ENCODE measurements around the gene CDK15. TPM values are rescaled to one million over a fixed set of nuclear protein-coding genes. Genes with fewer than 3 reads are reported as not detected.

CDK15 gene
- total RNA-seq, 1 experiment from 2014 or later: not detected

- no peak for DNase-seq
- H3K4me1 ChIP-seq (replicated peaks; ENCODE audit: insufficient read depth): no peaks in the 10 kb centered on the region
- no peaks in the 10 kb centered on the region for H3K27me3 ChIP-seq (ENCODE audit: insufficient read depth, low read depth)
- H3K79me2 ChIP-seq (ENCODE audit: low read depth): no peaks in the 10 kb centered on the region
- H3K4me3 ChIP-seq: no peak overlapping the region
- H4K20me1 ChIP-seq (ENCODE audit: insufficient read depth): no peaks in the 10 kb centered on the region
- no peaks in the 10 kb centered on the region for H3K36me3 ChIP-seq (ENCODE audit: low read depth)
- intact Hi-C loops (cut with micrococcal nuclease; ENCODE audit: unreplicated experiment): no loop called here
- H2AFZ ChIP-seq: no peak overlapping the region
- no peaks in the 10 kb centered on the region for H3K9me2 ChIP-seq (ENCODE audit: insufficient read depth)
- no TSS peak for BruUV-seq (replicated peaks)
- no peak overlapping the region for H3K27ac ChIP-seq
- H3K9me3 ChIP-seq (ENCODE audit: insufficient read depth, low read depth): no peaks in the 10 kb centered on the region
- ChIA-PET CTCF (no interaction called here), POLR2A (ENCODE audit: unreplicated experiment) (no interaction called here)
- no peak overlapping the region for H3K4me2 ChIP-seq
- H3F3A ChIP-seq (ENCODE audit: insufficient read depth, low read depth): no peaks in the 10 kb centered on the region
- TF ChIP-seq EZH2 (IDR thresholded peaks at IDR 0.05; ENCODE audit: low read depth): no peak
Observed at GRCh38 chr2:201913201-201913600, 106.9 kb downstream of the CDK15 start.

DNA sequence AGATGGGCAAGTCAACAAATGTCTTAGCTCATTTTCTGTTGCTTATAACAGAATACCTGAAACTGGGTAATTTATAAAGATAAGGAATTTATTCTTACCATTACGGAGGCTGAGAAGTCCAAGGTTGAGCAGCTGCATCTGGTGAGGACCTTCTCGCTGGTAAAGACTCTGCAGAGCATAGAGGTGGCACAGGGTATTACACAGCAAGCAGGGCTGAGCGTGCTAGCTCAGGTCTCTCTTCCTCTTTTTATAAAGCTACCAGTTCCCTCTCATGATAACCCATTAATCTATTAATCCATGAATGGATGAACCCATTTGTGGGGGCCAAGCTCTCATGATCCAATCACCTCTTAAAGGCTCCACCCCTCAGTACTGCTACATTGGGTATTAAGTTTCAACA lies 109.1 kb downstream of the CDK15 start:
- CTCF ChIA-PET: no interaction called here
- Histone ChIP-seq H3K36me3 (ENCODE audit: low read depth) (no peaks in the 10 kb centered on the region), H3K79me2 (ENCODE audit: low read depth) (no peaks in the 10 kb centered on the region), H3K4me2 (no peak overlapping the region), H3K4me1 (replicated peaks; ENCODE audit: insufficient read depth) (no peaks in the 10 kb centered on the region), H3K9me2 (ENCODE audit: insufficient read depth) (no peaks in the 10 kb centered on the region), H3K27me3 (ENCODE audit: insufficient read depth, low read depth) (no peaks in the 10 kb centered on the region), H3K9me3 (ENCODE audit: insufficient read depth, low read depth) (no peaks in the 10 kb centered on the region), H3K27ac (no peak overlapping the region), H2AFZ (no peak overlapping the region), H4K20me1 (ENCODE audit: insufficient read depth) (no peaks in the 10 kb centered on the region), H3K4me3 (no peak overlapping the region), H3F3A (ENCODE audit: insufficient read depth, low read depth) (no peaks in the 10 kb centered on the region)
- intact Hi-C loops (cut with micrococcal nuclease; ENCODE audit: unreplicated experiment): no loop called here
- BruUV-seq (replicated peaks): no TSS peak
- no peak for DNase-seq
- TF ChIP-seq EZH2 (IDR thresholded peaks at IDR 0.05; ENCODE audit: low read depth): no peak
- TF ChIP-seq, protein P1, sequence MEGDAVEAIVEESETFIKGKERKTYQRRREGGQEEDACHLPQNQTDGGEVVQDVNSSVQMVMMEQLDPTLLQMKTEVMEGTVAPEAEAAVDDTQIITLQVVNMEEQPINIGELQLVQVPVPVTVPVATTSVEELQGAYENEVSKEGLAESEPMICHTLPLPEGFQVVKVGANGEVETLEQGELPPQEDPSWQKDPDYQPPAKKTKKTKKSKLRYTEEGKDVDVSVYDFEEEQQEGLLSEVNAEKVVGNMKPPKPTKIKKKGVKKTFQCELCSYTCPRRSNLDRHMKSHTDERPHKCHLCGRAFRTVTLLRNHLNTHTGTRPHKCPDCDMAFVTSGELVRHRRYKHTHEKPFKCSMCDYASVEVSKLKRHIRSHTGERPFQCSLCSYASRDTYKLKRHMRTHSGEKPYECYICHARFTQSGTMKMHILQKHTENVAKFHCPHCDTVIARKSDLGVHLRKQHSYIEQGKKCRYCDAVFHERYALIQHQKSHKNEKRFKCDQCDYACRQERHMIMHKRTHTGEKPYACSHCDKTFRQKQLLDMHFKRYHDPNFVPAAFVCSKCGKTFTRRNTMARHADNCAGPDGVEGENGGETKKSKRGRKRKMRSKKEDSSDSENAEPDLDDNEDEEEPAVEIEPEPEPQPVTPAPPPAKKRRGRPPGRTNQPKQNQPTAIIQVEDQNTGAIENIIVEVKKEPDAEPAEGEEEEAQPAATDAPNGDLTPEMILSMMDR (conservative IDR thresholded peaks at IDR 0.05): no peak
- POLR2A ChIA-PET (ENCODE audit: unreplicated experiment): no interaction called here

- no TSS peak for BruUV-seq (replicated peaks)
- ChIA-PET POLR2A (ENCODE audit: unreplicated experiment) (no interaction called here), CTCF (no interaction called here)
- Histone ChIP-seq H3K27me3 (ENCODE audit: insufficient read depth, low read depth) (no peaks in the 10 kb centered on the region), H3K79me2 (ENCODE audit: low read depth) (no peaks in the 10 kb centered on the region), H2AFZ (no peak overlapping the region), H3K4me2 (no peak overlapping the region), H3K36me3 (ENCODE audit: low read depth) (no peaks in the 10 kb centered on the region), H3K4me3 (no peak overlapping the region), H3K4me1 (replicated peaks; ENCODE audit: insufficient read depth) (no peaks in the 10 kb centered on the region), H4K20me1 (ENCODE audit: insufficient read depth) (no peaks in the 10 kb centered on the region), H3K9me3 (ENCODE audit: insufficient read depth, low read depth) (no peaks in the 10 kb centered on the region), H3K27ac (no peak overlapping the region), H3K9me2 (ENCODE audit: insufficient read depth) (no peaks in the 10 kb centered on the region), H3F3A (ENCODE audit: insufficient read depth, low read depth) (no peaks in the 10 kb centered on the region)
- DNase-seq: no peak
- intact Hi-C loops (cut with micrococcal nuclease; ENCODE audit: unreplicated experiment): no loop called here
- no peak for TF ChIP-seq EZH2 (IDR thresholded peaks at IDR 0.05; ENCODE audit: low read depth)
- TF ChIP-seq, protein P1 (conservative IDR thresholded peaks at IDR 0.05): no peak
Observed at GRCh38 chr2:201916565-201916964, 110.2 kb downstream of the CDK15 start.

DNA sequence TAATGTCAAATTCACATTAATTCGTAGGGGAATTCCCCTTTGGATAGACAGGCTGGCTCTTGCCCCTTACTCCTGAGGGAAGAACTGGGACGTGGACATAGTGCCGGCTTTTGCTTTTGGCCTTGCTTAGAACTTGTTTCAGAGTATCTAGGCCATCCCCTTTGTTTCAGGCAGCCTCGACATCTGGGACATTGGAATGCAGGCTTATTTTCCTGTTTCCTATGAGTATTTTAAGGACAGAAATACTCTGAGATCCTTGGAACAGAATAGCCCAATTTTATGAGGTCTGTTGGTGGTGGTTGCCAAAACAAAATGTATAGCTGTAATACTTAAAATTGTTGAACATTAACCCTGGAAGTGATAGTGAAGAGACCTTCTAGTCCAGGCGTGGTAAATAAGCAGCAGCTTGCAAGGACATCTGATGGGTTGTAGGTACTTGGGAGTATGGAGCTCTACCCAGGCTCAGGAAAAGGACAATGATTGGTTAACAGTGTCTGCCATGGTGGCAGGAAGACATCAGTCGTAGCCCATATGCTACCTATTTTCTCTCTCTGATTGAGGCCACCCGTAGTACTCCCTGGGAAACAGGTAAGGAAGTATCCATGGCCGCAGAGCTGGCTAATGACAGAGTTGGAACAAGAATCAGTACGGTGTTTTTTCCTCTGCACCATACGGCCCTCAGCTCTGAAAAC lies 112.4 kb downstream of the CDK15 start:
- no peaks in the 10 kb centered on the region for H3F3A ChIP-seq (ENCODE audit: insufficient read depth, low read depth)
- no peak overlapping the region for H3K27ac ChIP-seq
- H3K4me2 ChIP-seq: no peak overlapping the region
- ChIA-PET CTCF (no interaction called here), POLR2A (ENCODE audit: unreplicated experiment) (no interaction called here)
- H4K20me1 ChIP-seq (ENCODE audit: insufficient read depth): no peaks in the 10 kb centered on the region
- H3K27me3 ChIP-seq (ENCODE audit: insufficient read depth, low read depth): no peaks in the 10 kb centered on the region
- H3K9me2 ChIP-seq (ENCODE audit: insufficient read depth): no peaks in the 10 kb centered on the region
- no TSS peak for BruUV-seq (replicated peaks)
- H3K36me3 ChIP-seq (ENCODE audit: low read depth): no peaks in the 10 kb centered on the region
- no peak for TF ChIP-seq EZH2 (IDR thresholded peaks at IDR 0.05; ENCODE audit: low read depth)
- H3K79me2 ChIP-seq (ENCODE audit: low read depth): no peaks in the 10 kb centered on the region
- DNase-seq: no peak
- intact Hi-C loops (cut with micrococcal nuclease; ENCODE audit: unreplicated experiment): no loop called here
- no peak overlapping the region for H2AFZ ChIP-seq
- H3K4me3 ChIP-seq: no peak overlapping the region
- no peaks in the 10 kb centered on the region for H3K4me1 ChIP-seq (replicated peaks; ENCODE audit: insufficient read depth)
- H3K9me3 ChIP-seq (ENCODE audit: insufficient read depth, low read depth): no peaks in the 10 kb centered on the region

Data from PC-9 (cell line).